HG03108 (cell line): ENCODE measurements around the gene ANKRD63.

Experiments
- ATAC-seq: cut with Tn5 transposase; IDR thresholded peaks from one replicate; pipeline ENCODE4 v1.9.1; 2021; ENCODE audit warnings: moderate library complexity; ENCODE audit not compliant: unreplicated experiment

The ANKRD63 gene

DNA sequence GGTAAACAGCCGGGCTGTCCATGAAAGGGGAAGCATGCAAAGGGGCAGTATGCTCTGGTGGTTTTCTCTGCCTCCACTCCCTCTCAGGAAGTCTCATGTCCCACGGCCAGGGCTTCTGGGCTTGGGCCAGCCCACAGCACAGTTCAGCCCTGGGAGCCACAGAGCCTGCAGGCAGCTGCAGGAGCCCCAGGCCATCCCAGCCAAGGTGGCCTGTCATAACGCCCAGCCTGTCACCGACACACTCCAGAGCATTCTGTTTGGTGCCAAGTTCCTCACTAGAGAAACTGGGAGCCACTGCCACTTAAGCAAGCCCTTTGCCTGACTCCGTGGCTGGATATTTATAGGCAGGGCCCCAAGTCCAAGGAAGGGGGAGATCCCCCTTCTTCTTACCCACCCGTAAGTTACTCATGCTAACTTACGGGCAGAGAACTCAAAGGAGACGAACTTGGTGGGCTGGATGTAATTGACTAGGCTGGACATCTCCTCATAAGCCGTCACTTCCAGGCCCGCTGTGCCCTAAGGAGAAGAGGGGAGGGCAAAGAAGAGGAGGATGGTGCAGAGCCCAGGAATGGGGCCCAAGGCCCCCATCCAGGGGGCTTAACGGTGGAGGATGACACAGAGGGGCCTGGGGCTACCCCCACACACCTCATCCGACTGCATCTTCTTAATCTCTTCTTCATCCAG lies 13.2 kb upstream of the ANKRD63 start:
- ATAC-seq, result no peak

DNA sequence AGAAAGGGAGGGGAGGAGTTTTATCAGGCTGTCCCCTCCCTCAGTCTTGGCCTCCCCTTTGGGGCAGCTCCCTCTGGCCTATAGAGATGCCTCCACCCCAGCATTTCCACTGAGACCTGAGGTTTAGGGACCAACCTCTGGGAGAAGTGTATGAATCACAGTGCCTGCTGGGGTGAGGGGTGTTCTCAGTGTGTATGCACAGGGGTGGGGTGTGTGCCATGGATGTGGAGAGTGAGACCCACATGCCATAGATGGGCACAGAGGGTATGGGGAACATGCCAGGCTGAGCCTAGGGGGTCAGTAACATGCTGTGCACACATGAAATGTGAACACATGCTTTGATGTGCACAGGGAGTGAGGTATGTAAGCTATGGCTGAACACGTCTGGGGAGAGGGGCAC lies 12.4 kb upstream of the ANKRD63 start:
- no peak for ATAC-seq

DNA sequence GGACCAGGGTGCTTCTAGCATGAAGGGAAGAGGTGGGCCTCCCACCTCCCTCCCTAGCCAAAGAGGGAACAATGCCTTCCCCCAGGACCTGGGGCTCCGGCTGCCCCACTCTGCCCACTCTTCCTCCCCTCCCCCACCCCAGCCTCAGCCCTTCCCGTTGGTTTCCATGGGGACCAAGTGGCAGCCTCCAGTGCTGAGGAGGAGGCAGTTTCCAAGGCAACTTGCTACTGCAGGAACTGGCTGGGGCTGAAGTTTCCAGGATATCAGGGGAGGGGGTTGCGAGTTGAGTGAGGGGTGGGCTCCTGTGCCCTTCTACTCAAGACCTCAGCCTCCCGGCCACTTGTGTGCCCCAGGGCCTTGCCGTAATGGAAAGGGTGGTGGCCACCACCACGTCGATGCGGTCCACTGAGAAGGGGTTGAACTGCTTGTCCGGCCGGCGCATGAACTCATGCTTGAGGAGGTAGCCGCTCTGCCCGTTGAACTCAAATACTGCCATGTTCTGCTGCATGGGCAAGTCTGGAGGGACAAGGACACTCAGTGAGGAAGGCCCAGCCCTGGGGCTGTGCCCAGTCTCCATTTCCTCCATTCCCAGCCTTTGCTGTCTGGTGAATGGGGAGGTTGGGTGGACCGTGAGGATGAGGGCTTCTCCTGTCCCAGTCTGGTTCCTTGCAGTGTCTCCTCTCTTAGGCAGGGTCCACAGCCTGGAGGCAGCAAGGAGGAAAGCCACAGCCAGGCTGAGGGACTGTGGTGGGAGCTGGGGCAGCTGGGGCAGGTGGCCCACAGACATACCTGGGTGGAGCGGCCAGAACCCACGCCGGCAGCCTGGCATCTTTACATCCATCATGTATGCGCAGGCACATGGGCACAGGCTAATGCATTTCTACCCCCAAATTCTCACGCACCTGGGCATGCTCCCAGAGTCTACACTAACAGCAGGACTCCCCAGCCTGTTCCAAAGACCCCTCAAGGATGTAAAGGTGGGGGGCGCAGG lies 11.3 kb upstream of the ANKRD63 start:
- ATAC-seq, result no peak

DNA sequence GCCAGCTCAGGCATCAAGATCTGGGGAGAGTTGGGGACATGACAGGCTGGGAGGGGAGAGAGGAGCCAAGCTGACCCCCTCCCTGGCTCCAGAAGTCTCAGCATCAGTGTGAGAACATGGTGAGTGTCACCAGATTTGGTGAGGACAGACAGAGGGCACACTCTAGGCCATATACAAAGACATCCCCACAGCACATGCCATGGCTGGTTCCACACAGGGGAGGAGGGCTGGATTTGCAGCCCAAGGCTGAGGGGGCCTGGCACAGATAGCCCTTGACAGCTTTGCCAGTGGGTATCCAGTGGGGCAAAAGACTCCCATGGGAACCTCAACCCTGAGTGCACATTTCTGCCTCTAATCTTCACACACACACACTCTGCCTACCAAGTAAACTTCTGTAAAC lies 10.1 kb upstream of the ANKRD63 start:
- no peak for ATAC-seq

DNA sequence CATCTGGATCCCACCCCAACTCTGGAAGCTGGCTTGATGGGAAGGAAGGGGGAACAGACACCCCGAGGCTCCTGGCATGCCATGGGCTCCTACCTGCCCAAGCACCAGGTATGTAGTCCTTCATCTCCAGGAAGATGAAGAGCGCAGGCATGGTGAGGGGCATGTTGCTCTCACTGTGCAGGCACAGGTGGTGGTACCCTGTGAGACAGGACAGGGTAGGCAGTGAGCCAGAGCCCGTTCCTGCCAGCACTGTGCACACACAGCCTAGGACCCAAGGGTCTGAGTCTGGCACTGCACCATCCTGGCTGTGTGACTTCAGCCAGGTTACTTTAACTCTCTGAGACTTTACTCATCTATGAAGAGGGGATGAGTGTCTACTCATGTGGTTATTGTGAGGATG lies 9.4 kb upstream of the ANKRD63 start:
- ATAC-seq, result no peak

DNA sequence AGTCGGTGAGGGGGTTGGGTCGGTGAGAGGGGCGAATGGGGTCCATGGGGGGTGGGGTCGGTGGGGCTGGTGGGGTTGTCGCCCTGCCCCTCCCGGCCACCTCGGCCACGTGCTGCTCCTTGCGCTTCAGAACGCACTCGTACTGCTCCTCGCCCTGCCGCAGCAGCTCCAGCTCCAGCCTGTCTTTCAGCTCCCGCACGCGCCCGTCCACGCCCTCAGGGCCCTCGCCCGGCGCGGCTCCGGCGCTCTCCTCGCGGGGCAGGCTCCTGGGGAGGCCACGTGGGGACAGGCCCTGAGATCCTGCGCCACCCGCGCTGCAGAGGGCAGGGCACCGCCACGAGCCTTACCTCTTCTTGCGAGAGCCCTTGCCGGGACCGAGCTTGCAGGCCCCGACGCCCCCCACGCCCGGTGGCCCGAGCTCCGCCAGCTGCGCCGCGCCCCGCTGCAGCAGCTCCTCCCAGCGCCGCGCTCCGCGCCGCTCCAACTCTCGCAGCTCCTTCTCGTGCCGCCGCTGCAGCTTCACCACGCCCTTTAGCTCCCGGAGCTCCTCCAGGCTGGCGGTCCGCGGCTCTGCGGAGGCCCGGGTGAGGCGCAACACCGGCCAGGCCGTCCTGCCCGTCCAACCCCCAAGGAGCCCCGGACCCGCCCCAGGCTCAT lies 8.2 kb upstream of the ANKRD63 start:
- ATAC-seq, result no peak

DNA sequence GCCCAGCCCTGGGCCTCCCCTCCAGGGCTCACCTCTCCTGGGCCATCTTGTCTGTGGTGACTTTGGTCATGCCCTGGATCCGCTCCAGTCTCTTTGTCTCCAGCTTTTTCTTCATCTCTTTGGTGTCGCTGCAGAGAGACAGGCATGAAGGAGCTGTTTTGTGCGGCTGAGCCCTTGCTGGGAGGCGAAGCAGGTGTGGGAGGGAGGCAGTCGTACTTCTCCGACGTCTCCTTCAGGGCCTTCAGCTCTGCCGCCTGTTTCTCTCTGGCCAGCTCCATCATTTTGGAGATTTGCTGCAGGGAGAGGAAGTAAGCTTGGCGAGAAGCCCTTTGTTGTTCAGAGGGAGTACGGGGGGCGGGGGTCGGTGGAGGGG lies 7.7 kb upstream of the ANKRD63 start:
- no peak for ATAC-seq

DNA sequence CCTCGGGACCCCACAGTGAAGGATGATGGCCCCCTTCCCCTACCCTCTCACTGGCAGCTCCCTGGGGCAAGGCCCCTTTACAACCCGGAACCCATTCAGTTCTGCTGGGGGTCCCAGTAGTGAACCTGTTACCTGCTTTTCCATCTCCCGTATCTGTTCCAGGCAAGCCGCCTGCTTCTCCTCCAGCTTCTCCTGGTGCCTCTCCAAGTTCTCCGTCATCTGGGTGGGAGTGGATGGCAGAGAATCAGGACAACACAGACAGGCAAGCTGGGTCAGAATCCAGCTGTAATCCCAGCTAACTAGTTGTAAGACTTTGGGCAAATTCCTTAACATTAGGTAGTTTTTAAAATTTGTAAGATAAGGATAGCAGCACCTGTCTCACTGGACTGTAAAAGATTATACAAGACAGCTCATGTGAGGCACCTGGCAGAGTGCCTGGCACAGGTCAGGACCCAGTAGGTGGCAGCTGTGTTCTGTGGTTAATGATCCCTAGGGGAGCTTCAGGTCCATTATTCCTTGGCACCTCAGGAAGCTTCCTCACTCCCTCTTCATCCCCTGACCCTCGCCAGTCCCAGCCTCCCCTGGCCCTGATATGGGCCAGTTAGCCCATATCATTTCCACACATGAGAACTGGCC lies 6.4 kb upstream of the ANKRD63 start:
- no peak for ATAC-seq

DNA sequence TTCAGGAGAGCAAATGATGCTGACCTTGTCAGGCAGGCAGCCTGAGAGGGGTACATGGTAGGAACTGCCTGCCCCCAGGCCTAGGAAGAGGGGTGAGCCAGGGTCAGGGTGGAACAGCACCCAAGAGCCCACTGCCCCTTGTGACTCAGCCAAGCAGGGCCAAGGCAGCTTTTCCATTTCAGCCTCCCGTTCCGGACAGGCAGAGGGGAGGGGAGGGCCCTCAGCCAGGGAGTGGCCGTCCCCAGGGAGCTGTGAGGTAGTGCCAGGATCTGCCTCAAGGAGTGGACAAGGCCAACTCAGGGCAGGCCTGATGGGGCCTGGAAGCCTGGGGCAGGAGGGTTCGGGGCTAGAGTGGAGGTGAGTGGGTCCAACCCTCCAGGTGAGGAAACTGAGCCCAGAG lies 5.1 kb upstream of the ANKRD63 start:
- no peak for ATAC-seq

DNA sequence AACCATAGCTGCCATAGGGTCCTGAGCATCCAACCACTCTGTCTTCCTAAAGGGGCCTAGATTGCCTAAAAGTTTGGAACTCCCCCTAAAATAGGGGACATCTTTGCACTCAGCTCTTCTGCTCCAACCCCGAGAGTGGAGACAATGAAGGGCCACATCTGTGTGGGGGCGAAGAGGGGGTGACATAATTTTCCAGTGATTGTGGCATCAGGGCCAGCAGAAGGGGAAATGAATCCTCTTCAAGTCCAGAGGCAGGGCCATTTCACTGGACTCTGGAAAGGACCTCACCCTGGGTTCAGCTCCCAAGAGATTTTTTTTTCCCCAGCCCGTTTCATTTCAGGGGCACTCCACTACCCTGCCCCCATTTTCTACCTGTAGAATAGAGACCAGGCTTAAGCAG lies 4.6 kb upstream of the ANKRD63 start:
- no peak for ATAC-seq

DNA sequence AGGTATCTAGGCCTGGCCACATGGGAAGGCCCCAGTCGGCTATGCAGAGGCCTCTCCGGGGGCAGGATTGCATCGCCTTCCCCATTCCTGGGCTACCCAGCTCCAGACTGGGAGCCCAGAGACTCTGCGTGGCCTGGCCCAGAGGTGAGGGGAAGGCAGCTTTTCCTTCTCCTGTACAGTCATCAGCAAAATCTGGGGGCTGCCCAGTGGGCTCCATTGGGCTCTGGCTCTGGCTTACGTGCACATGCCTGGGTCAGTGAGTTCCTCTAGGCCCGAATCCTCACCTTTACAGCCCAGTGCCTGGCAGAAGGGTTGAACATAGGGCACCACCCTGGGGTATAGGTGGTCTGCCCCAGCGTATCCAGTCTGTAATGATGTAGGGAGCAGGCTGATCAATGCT lies 3.9 kb upstream of the ANKRD63 start:
- ATAC-seq, result no peak

DNA sequence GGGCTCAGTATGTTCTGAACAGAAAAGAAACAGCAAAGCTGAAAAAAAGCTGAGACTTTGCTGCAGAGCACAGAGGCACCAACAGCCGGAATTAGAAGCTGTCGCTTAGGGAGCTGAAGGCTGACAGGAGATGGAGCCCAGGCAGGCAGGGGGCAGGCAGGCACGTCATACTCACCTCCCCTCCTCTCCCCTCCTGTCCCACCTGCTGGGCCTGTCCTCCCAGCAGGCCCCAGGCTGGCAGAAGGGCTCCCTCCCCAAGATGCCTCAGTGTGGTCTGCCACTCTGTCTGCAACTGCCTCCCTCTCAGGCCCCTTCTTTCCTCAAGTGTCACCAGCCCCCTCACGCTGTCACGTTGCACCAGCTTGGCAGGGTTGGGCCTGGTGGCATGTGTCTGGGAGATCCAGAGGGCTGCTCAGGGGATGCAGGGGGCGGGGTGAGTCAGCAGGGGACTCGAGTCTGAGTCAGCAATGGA lies 3.2 kb upstream of the ANKRD63 start:
- no peak for ATAC-seq

DNA sequence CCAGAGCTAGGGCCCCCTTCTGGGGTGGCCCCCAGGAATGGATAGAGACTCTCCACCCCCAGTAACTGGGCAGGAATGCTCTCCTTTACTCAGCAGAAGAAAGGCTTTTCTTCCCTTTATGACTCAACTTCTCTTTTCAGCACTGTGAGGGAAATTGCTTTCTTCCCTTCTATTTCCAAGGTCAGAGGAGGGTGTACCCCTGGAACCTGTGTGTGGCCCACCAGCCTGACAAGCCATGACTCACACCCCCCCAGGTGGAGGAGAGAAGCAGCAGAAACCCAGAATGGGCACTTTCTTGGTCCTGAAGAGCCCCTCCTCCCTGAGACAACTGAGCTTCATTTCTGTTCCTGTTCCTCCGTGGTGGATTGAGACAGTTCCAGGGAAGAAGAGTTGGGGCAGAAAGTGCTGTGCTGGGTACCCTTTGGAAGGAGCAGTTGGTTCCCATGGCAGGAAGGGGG lies 2.7 kb upstream of the ANKRD63 start:
- no peak for ATAC-seq

DNA sequence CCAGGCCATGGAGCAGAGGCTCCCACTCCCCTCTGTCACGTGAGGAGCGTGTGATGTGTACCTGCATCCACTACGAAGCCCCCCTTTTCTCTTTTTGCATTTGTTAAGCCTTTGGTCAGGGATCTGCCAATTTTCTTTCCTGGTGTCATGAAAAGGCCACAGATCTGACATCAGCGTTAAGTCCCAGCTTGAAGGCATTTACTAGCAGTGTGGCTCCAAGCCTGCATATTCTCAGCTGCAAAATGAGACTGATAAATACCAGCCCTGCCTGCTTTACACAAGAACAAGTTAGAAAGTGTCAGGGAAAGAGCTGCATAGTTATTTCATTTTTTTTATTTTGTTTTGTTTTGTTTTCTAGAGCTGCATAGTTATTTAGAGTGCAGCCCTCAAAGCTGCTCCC lies 2.3 kb upstream of the ANKRD63 start:
- ATAC-seq, result no peak

DNA sequence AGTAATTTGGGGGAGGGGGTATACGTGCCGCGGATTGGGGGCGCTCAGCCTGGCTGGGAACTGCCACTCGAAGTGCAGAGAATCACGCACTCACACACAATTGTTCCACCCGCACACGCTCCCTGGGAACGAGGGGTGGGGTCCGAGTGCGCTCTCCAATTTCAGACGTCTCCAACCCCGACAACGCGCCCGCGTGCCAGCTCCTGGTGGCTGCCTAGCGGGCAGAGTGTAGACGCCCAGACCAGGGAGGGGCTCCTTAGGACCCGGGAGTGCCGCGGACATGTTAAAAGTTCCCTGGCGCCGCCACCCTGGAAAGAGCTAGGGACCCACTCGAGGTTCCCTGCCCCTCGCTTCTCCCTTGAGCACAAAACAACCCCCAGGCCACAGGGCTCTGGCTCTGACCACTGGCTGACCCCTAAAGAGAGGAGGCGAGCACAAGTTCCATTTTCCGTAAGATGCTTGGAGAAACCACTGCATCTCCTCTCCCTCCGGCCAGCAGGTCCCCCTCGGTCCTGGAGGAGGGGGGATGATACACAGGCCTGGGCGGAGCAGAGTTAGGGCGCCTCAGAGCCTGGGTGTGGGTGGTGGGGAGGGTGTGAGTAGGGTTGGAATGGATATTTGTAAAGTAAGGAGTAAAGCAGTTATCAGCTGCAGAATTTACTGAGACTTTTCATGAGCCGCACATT lies 894 bp upstream of the ANKRD63 start:
- no peak for ATAC-seq

DNA sequence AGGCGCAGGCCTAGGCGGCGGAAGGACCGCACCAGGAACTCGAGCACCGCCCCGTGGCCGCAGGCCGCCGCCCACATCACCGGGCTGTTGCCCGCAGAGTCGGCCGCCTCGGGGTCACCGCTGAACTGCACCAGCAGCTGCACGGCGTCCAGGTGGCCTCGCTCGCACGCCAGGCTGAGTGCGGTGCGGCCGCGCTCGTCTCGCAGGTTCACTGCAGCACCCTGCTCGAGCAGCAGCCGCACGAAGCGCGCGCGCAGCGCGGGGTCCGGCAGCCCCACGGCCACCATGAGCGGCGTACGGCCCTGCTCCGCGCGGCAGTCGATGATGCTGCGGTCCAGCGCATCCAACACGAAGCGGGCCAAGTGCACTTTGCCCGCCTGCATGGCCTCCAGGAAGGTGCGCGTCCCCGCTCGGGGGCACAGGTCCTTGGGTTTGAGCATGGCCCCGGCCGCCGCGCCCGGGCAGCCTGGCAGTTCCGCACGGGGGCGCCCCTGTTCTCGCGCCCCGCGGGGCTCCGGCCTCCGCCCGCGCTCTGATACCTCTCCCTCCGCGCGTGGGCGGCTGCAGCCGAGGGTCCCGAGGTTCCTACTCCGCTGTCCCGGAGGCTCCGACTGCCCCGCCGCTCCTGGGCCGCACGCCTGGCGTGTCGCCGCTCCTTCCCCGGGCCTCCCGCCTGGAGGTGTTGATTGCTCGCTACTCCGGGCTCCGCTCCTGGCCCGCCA lies 556 bp downstream of the ANKRD63 start:
- no peak for ATAC-seq

DNA sequence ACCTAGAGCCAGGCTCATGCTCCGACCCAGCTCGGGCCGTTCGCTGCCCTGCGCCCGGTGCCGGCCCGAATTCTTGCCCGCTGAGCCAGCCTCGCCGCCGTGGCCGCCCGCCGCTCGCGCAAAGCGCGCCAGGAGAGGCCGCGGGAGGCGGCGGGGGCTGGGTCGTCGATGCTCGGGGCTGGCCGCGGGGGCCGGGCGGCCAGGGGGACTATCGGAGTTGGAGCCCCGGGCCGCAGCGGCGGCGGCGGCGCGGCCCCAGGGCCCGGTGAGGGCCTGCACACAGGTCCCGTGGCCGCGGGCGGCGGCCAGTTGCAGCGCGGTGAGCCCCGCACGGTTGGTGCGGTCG lies 1.1 kb downstream of the ANKRD63 start:
- no peak for ATAC-seq

DNA sequence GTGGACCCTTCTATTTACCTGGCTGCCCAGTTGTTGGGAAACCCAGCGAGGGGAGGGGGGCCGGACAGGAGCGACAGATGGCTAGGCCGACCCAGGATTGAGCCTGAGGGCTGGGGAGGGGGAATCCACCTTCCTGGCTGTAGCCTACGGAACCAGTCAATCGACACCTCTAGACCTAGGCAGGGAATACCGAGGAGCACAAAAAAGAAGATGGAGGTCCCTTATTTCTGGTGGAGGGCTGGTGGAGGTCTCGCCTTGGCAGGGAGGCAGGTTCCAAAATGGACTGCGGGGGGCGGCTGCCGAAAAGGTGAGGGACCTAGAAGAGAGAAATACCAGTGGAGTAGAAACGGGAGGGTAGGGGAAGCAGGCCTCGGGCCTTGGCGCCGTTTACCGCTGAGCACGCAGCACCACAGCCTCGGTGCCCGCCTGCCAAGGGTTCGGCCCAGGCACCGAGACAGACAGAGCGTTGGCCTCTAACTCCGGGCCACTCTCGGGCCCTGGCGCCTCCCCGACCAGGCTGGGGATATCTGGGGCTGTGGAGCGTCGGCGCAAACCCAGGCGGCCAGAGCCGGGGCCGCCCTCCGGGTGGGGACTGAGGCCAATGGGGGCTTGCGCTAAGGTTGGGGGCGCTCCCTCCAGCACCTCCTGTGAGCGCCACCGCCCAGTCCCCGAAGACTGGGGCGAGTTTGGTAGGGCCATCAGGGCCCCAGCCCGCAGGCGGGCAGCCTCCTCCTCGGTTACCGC lies 1.6 kb downstream of the ANKRD63 start:
- ATAC-seq, result no peak
